Hematopoietic multipotent progenitor cell treated with erythropoietin and hydrocortisone succinate and interleukin-3 and kit ligand, for 15 days (in vitro differentiated cells): ENCODE measurements around the gene HNRNPDL.
"Not testable (repeated sequence)": the region's sequence is repeated elsewhere in the genome, so short reads cannot be mapped to it uniquely, and the experiment has no call there.

Experiments
- DNase-seq: peaks from one replicate; pipeline ENCODE4 v3.0.0-alpha.2; 2015; ENCODE audit warnings: low spot score

HNRNPDL gene

GRCh38 chr4:82386312-82386711 lies 44.0 kb downstream of the HNRNPDL start:
- DNase-seq = not testable (repeated sequence)

DNA sequence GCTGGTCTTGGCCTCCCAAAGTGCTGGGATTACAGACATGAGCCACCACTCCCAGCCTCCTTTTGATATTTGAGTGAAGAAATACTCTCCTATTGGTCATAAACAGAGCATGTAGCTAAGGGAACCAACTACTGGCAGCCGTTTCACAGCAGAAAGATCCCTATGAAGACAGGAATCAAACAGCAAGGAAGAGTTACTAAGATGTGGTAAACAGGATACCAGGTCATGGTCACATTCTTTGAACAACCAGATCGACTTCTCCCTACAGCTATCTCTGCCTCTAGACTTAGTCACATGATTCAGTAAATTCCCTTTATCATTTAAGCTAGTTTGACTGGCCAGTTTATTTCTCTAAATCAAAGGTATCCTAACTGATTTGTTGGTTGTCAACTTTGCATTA lies 47.5 kb downstream of the HNRNPDL start:
- DNase-seq = no peak

- no peak for DNase-seq
These were observed 48.5 kb downstream of the HNRNPDL start for GRCh38 chr4:82381661-82382296.

- no peak for DNase-seq
These were observed 49.0 kb downstream of the HNRNPDL start for GRCh38 chr4:82381235-82381634.

DNA sequence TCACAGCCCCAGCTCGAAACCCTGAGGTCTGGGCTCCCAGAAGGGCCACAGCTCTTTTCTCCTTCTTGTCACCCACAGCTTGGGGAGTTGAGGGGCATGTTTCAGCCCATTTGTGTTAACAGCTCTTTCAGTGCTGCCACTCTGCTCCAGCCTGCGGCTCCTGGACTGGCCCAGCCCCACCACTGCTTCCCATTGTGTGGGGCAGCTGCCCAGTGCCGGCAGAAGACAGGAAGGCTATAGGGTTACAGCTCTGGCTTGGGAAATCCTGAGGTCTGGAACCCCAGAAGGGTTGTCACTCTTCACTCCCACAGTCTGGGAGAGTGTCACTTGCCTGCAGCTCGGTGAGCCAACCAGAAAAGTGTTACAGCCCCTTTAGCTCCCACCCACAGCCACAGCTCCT lies 49.4 kb downstream of the HNRNPDL start:
- no peak for DNase-seq

DNA sequence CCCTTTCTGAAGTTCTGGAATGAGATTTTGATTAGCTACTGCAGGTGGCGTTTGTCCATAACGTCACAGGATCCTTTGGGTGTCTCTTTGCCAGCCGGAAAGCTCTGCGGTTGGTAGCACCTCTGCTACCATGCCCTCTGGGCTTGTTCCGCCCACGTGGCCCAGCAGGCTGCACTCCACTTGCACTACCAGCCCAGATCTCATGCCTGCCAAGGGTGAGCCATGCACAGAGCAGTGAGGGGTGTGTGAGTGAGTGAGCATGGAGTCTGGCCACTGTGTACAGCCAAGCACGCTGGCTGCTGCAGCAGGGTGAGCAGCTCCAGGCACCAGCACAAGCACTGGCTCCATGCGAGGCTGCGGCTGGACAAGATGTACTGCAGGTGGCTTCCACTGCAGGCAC lies 49.9 kb downstream of the HNRNPDL start:
- DNase-seq = no peak

GRCh38 chr4:82376109-82376508 lies 54.2 kb downstream of the HNRNPDL start:
- no peak for DNase-seq

GRCh38 chr4:82373816-82374625 lies 56.2 kb downstream of the HNRNPDL start, which contains the start of gene HNRNPD:
TSS of gene HNRNPD (minus strand) at chr4:82373991. CDS start at chr4:82373678, 313 bp downstream.
- peak; percentile 88 for DNase-seq

- DNase-seq = no peak
These were observed 56.8 kb downstream of the HNRNPDL start for GRCh38 chr4:82373486-82373815.
